GM10266 (cell line): Measurements from ENCODE around the gene ZFP62.

Experiments used
- DNase-seq: peaks from one replicate; pipeline ENCODE4 v3.0.0; 2012; ENCODE audit errors: extremely low spot score
- TF ChIP-seq, protein P1 (sequence below): IDR thresholded peaks from 2 replicates; pipeline ENCODE4 v1.5.1; 2012; ENCODE audit warnings: mild to moderate bottlenecking, low read depth; ENCODE audit not compliant: control insufficient read depth, insufficient read depth; ENCODE audit errors: missing control alignments

Gene ZFP62

DNA sequence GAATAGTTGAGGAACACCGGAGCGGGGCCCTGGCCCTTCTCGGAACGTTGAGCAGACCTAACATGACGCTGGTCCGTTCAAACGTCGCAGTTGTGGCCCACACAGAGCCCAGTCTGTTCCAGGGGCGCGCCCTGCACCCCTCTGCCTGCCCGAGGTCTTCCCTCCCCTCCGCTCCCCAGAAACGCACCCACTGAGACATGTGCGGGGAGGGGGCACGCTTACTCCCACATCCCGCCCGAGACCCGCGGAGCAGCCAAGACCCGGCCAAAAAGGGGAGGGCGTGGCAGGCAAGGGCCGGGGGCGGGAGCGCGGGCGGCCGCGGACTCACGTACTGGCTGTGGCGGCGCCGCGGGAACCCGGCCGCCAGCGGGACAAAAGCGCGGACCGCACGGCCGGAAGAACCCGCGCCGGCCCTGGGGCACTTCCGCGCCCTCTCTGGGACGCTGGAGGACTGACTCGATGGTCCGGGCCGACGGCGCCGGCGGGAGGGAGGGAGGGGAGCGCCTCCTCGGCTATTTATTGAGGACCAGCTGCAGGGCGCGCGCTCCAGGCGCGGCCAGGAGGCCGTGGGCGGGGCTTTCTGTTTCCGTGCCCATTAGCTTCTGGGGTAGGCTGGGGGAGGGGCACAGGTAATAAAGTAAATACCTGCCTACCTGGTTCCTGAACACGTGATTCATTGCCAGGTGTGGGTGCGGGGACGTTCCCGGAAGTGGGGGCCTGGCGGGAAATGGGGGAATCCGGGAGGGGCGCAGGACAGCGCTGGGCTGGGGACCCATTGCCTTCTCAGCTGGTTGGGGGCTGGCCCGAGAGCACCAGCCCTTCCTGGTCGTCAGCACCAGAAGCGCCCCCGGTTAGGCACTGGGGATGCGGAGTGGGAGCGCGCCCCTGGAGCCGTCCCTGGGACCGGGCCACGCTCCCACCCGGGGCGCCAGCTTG is at the start of gene ZFP62:
Gene ZFP62, minus strand, starts transcription at position 390 of the 936 bp plus-strand sequence. Its CDS starts 57 bp downstream, at position 333.
- TF ChIP-seq, protein P1, sequence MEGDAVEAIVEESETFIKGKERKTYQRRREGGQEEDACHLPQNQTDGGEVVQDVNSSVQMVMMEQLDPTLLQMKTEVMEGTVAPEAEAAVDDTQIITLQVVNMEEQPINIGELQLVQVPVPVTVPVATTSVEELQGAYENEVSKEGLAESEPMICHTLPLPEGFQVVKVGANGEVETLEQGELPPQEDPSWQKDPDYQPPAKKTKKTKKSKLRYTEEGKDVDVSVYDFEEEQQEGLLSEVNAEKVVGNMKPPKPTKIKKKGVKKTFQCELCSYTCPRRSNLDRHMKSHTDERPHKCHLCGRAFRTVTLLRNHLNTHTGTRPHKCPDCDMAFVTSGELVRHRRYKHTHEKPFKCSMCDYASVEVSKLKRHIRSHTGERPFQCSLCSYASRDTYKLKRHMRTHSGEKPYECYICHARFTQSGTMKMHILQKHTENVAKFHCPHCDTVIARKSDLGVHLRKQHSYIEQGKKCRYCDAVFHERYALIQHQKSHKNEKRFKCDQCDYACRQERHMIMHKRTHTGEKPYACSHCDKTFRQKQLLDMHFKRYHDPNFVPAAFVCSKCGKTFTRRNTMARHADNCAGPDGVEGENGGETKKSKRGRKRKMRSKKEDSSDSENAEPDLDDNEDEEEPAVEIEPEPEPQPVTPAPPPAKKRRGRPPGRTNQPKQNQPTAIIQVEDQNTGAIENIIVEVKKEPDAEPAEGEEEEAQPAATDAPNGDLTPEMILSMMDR = no peak
- peak; percentile 91 for DNase-seq

DNA sequence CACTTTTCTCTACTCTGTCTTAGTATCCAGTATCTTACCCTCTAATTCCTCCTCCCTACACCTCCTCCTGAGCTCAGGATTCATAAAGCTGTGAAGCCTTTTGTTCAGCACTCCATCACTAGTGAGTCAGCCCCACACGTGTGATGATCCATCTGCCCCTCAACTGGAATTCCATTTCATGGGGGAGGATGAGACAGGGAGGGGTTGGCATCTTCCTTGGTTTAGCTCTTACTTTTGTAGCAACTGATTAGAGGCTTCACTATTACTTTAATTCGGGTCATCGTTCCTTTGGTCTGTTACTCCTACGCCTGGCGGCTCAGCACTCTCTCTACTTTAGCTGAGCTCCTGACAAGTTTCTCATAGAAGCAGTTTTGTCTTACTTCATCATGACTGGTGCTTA is 49.7 kb upstream of the ZFP62 start:
- DNase-seq = no peak
- TF ChIP-seq, protein P1 = no peak

DNA sequence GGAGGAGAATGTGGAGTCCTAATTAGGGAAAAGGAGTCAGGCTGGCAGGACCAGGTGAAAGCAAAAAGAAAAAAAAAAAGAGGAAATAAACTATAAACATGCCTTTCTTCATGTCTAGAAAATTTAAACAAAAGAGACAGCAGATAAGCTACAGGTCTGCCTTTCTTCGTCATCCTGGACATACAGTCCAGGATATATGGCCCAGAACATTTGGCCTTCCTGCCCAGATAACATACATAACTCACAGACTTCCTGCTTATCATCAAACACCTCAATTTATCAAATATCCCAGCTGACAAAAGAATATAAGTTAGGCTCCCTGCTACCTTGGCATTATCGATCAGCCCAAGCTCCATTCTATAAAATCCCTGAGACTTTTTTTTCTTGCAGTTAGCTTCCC is 49.1 kb upstream of the ZFP62 start:
- DNase-seq = no peak
- TF ChIP-seq, protein P1 = no peak

DNA sequence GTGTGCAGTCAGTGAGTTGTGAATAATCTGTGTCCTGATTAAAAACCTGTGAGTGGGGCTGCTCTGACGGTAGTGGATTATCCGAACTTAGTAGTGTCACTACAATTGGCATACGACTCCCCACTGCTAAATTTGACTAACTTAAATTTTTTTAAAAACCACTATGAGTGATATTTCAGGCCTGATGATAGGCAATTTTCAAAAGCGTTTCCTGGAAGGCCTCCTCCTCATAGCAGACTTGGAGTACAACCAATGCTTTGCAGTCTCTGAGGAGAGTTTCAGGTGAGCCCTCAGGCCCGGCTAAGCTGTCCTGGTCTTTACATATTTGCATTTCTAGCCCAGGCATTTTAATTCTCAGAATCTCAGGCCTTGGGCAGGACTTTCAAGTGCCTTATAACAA is 48.7 kb upstream of the ZFP62 start:
- TF ChIP-seq, protein P1 = no peak
- DNase-seq = no peak

DNA sequence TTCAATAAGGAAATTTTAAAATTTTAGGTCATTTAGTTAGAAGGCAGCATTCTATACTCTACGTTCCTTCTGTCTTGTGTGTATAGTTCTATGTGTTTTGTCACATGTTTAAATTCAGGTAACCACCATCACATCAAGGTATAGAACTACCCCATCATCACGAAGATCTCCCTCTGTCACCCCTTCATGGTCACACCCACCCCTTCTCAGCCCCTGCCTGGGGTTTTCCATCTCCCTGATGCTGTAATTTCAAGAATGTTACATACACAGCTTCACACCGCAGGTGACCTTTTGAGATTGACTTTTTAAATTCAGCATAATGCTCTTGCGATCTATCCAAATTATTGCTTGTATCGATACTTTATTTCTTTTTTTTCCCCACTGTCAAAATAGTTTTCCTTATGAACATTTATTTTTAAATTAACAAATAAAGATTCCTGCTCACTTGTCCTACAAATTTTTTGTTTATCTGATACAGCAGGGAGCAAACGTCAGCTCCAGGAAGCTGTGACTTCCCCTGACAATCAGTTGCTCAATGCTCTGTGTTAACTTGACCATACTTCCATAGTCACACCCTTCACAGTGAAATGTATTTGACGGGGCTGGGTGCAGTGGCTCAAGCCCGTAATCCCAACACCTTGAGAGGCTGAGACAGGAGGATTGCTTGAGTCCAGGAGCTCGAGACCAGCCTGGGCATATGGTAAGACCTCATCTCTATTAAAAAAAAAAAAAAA is 48.1 kb upstream of the ZFP62 start:
- TF ChIP-seq, protein P1 = no peak
- DNase-seq = no peak

DNA sequence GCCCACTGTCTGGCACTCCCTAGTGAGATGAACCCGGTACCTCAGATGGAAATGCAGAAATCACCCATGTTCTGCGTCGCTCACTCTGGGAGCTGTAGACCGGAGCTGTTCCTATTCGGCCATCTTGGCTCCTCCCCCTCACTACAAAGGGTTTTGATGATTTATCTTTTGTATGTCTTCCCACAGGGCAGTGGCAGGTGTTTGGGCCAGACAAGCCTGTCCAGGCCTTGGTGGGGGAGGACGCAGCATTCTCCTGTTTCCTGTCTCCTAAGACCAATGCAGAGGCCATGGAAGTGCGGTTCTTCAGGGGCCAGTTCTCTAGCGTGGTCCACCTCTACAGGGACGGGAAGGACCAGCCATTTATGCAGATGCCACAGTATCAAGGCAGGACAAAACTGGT is 47.3 kb upstream of the ZFP62 start:
- TF ChIP-seq, protein P1 = no peak

More for the DNA sequence above, 47.3 kb upstream of the ZFP62 start:
- DNase-seq = no peak
